Mammary epithelial cell (primary cell): ENCODE measurements around the gene HIGD1B.

Experiments
- CTCF ChIP-seq, 2 donors: IDR thresholded peaks in 1 of 2; conservative IDR thresholded peaks in 1 of 2; 2 replicates each; pipeline ENCODE4 v1.5.1; 2011 to 2012; ENCODE audit warnings: inconsistent platforms in 2 of 2, low read length in 2 of 2, mild to moderate bottlenecking in 2 of 2, control low read depth in 1 of 2, low read depth in 1 of 2; ENCODE audit not compliant: insufficient read depth in 1 of 2; ENCODE audit errors: extremely low read depth in 1 of 2
- EZH2 ChIP-seq: IDR thresholded peaks from 2 replicates; pipeline ENCODE4 v1.6.1; 2012; ENCODE audit warnings: low read length, inconsistent platforms, borderline replicate concordance

GRCh38 chr17:44854192-44854591 lies 6.5 kb downstream of the HIGD1B start:
- TF ChIP-seq CTCF (conservative IDR thresholded peaks at IDR 0.05 in 1 of 2, IDR thresholded peaks at IDR 0.05 in 1 of 2; ENCODE audit: extremely low read depth in 1 of 2, insufficient read depth in 1 of 2, low read depth in 1 of 2, low read length in 2 of 2) (no peak), EZH2 (no peak)
